T-cell (primary cell): ENCODE results near the gene C1orf226. TPM values are rescaled to one million over a fixed set of nuclear protein-coding genes. Genes with fewer than 3 reads are reported as not detected.
"Not testable (repeated sequence)": the region's sequence is repeated elsewhere in the genome, so short reads cannot be mapped to it uniquely, and the experiment has no call there.

Experiments
- ATAC-seq, 4 experiments: fragments of 200-7000 bp in 3 of 4; fragments of 150-1000 bp in 1 of 4; cut with Tn5 transposase; replicated peaks in 1 of 4; 1 replicate in 3 of 4; 2 replicates in 1 of 4; pipeline ENCODE4 v1.10.0; 2021; ENCODE audit warnings: moderate library complexity in 3 of 4, mild to moderate bottlenecking in 2 of 4, moderate number of reproducible peaks in 1 of 4
- CTCF ChIA-PET, 2 donors: fragments of 300-600 bp; sonication (Branson Sonifier 250); formaldehyde crosslinking; loops; one replicate each; lab custom pipeline; 2022; ENCODE audit warnings: antibody characterized with exemption in 2 of 2; lab: Charles Lee
- POLR2A ChIA-PET, 2 donors: fragments of 300-600 bp; sonication (Branson Sonifier 250); formaldehyde crosslinking; loops; one replicate each; lab custom pipeline; 2022; ENCODE audit warnings: antibody characterized with exemption in 2 of 2; lab: Charles Lee
- DNase-seq, 35 experiments: peaks; one replicate each; pipeline versions ENCODE4 v3.0.0 to v3.0.0-alpha.2; 2013 to 2023
- H3K27ac ChIP-seq: one replicate; pipeline ENCODE4 v1.5.1; 2013; ENCODE audit warnings: low read length
- H3K27me3 ChIP-seq, 2 experiments: replicated peaks in 1 of 2; 1 replicate in 1 of 2; 2 replicates in 1 of 2; pipeline versions ENCODE4 v1.6.1 to v1.7.0; 2013; ENCODE audit warnings: low read length in 1 of 2, mixed read lengths in 1 of 2; ENCODE audit not compliant: control insufficient read depth in 2 of 2, insufficient read depth in 2 of 2; ENCODE audit errors: extremely low read depth in 1 of 2
- H3K36me3 ChIP-seq, 2 donors: 1 replicate in 1 of 2; 2 replicates in 1 of 2; pipeline versions ENCODE4 v1.6.1 to v1.7.0; 2013; ENCODE audit warnings: low read length in 1 of 2; ENCODE audit not compliant: control insufficient read depth in 2 of 2, insufficient read depth in 1 of 2; ENCODE audit errors: extremely low read depth in 1 of 2
- H3K4me1 ChIP-seq, 2 experiments: 1 replicate in 1 of 2; 2 replicates in 1 of 2; pipeline versions ENCODE4 v1.6.1 to v1.7.0; 2013; ENCODE audit warnings: low read length in 2 of 2, mixed read lengths in 1 of 2; ENCODE audit not compliant: insufficient read depth in 2 of 2, control insufficient read depth in 1 of 2; ENCODE audit errors: extremely low read depth in 1 of 2
- H3K4me3 ChIP-seq, 2 donors: 1 replicate in 1 of 2; 2 replicates in 1 of 2; pipeline versions ENCODE4 v1.5.1 to v1.7.0; 2013; ENCODE audit warnings: mild to moderate bottlenecking in 2 of 2, low read length in 1 of 2, moderate library complexity in 1 of 2; ENCODE audit not compliant: control insufficient read depth in 1 of 2; ENCODE audit errors: extremely low read depth in 1 of 2
- H3K9me3 ChIP-seq: 2 replicates; pipeline ENCODE4 v1.7.0; 2013
- H3K27ac Mint-ChIP-seq, 2 donors: one replicate each; pipeline ENCODE4 v1.8.0; 2020 to 2021; ENCODE audit warnings: mild to moderate bottlenecking in 2 of 2, mixed read lengths in 2 of 2
- H3K27me3 Mint-ChIP-seq, 2 donors: one replicate each; pipeline ENCODE4 v1.8.0; 2021 to 2022; ENCODE audit warnings: mixed read lengths in 2 of 2
- H3K36me3 Mint-ChIP-seq: one replicate; pipeline ENCODE4 v1.8.0; 2021; ENCODE audit warnings: mixed read lengths
- H3K4me1 Mint-ChIP-seq, 3 donors: one replicate each; pipeline ENCODE4 v1.8.0; 2020 to 2022; ENCODE audit warnings: mixed read lengths in 3 of 3, mild to moderate bottlenecking in 1 of 3
- H3K4me3 Mint-ChIP-seq, 3 donors: one replicate each; pipeline ENCODE4 v1.8.0; 2020 to 2022; ENCODE audit warnings: mild to moderate bottlenecking in 3 of 3, mixed read lengths in 3 of 3, moderate library complexity in 3 of 3
- H3K9me3 Mint-ChIP-seq, 3 donors: one replicate each; pipeline ENCODE4 v1.8.0; 2020 to 2022; ENCODE audit warnings: mixed read lengths in 3 of 3
- WGBS: methylation state at CpG from one replicate; pipeline ENCODE4 v1.1.5; 2013; ENCODE audit warnings: missing lambda C conversion rate; ENCODE audit not compliant: insufficient coverage; 5-methylcytosine and 5-hydroxymethylcytosine counted together
- total RNA-seq, 35 experiments: library from RNA in 6 of 35; stranded (reverse) in 6 of 35; fragments of 120-200 nt in 1 of 35; gene quantifications; one replicate each; pipeline versions ENCODE4 v1.2.1 to v1.2.4 and lab custom pipeline; 2013 to 2026

C1orf226 gene
- total RNA-seq, 5 donors from 2014 or later (not counting 1 experiment from before 2014, with no cell fraction given), result 0.09 to 0.13 (median 0.12) TPM; not detected in 2

- DNase-seq, H3K4me1 Mint-ChIP-seq, H3K27ac ChIP-seq, ATAC-seq, H3K27ac Mint-ChIP-seq, H3K36me3 Mint-ChIP-seq, CTCF ChIA-PET, H3K4me1 ChIP-seq, POLR2A ChIA-PET, H3K9me3 ChIP-seq, H3K9me3 Mint-ChIP-seq, H3K27me3 Mint-ChIP-seq, H3K4me3 Mint-ChIP-seq, H3K36me3 ChIP-seq, H3K27me3 ChIP-seq, H3K4me3 ChIP-seq: not testable (repeated sequence)
- 94% methylated on average over 15 of the region's 47 CpGs for WGBS
These were observed 51.6 kb downstream of the C1orf226 start for GRCh38 chr1:162432977-162433713.

Other genes with a start within 250 kb of the C1orf226 start
- not detected for gene SPATA46, start 4.9 kb upstream of the C1orf226 start, total RNA-seq
- gene SH2D1B, start 30.4 kb downstream of the C1orf226 start, total RNA-seq, result 1 to 10 TPM in 1 of 5 donors, under 1 TPM in 4; 0.20 to 1.5 (median 0.66) TPM
- 10 to 100 TPM; 55.8 to 65.8 (median 60.0) TPM for gene UHMK1, start 116.1 kb downstream of the C1orf226 start, total RNA-seq
- gene UAP1, start 180.0 kb downstream of the C1orf226 start, total RNA-seq, result 10 to 100 TPM; 16.7 to 39.1 (median 19.2) TPM